Cardiac muscle cell (in vitro differentiated cells and primary cell): ENCODE results near the gene DAP3. TPM values are rescaled to one million over a fixed set of nuclear protein-coding genes. Genes with fewer than 3 reads are reported as not detected.
"Not testable (repeated sequence)": the region's sequence is repeated elsewhere in the genome, so short reads cannot be mapped to it uniquely, and the experiment has no call there.

Experiments
- DNase-seq, 2 donors: peaks; one replicate each; pipeline versions ENCODE4 v3.0.0 to v3.0.0-alpha.2; 2010 to 2017; ENCODE audit warnings: low read depth in 1 of 2, low spot score in 1 of 2
- H3K27ac ChIP-seq: fragments of 200-600 bp; sonication (generic); 2 replicates; pipeline ENCODE4 v1.5.1; 2016
- H3K27me3 ChIP-seq: fragments of 200-600 bp; sonication (generic); 2 replicates; pipeline ENCODE4 v1.6.0; 2016; ENCODE audit warnings: control low read depth
- H3K36me3 ChIP-seq: fragments of 200-600 bp; sonication (generic); 2 replicates; pipeline ENCODE4 v1.5.1; 2016; ENCODE audit warnings: control low read depth
- H3K4me1 ChIP-seq: fragments of 200-600 bp; sonication (generic); 2 replicates; pipeline ENCODE4 v1.8.1; 2017; ENCODE audit warnings: low read depth, mild to moderate bottlenecking, mixed run types
- H3K4me3 ChIP-seq: fragments of 200-600 bp; sonication (generic); 2 replicates; pipeline ENCODE4 v1.5.1; 2016; ENCODE audit warnings: mild to moderate bottlenecking
- H3K9me3 ChIP-seq: fragments of 200-600 bp; sonication (generic); 2 replicates; pipeline ENCODE4 v1.5.1; 2017; ENCODE audit warnings: low read depth, mild to moderate bottlenecking, control low read depth
- polyA plus RNA-seq: library from polyadenylated mRNA; unstranded; fragments of >200 nt; fragmentation: Nextera tagmentation; extraction: Ambion mirVana; gene quantifications from 2 replicates; pipeline ENCODE4 v1.2.1, GENCODE V29; 2016
- total RNA-seq: library from RNA; depleted of rRNA; stranded (reverse); fragments of >200 nt; gene quantifications from 2 replicates; pipeline ENCODE4 v1.2.3, GENCODE V29; 2016
- TF ChIP-seq, protein P1 (sequence below): IDR thresholded peaks from 2 replicates; pipeline ENCODE4 v1.5.1; 2012; ENCODE audit warnings: low read depth, mild to moderate bottlenecking, low read length

Gene DAP3
- total RNA-seq (91.2 and 104 TPM in 2 replicates), polyA plus RNA-seq (116 and 120 TPM in 2 replicates)

DNA sequence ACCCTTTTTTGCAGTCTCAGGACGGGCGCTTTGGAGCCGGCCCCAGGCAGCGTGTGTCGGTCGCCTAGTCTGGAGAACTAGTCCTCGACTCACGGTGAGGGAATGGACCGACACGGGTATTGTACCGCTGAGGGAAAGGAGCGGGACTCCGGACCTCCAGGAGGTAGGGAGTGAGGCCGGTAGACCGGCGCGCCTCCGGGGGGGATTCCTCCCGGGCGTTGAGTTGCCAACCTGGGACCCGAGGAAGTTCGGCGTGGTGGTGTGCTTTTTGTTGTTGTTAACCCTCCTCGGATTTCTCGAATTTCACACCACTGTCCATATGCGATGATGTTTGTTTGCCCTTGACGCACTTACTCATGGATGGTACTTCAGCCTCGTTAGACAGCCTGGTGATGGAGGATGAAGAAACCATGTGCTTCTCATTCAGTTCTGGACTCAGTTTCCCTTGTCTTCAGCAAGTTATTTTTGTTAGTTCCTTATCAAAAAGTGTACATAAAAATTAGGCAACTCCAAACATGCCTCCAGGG, at the start of gene DAP3:
TSS of gene DAP3 (plus strand) at position 11 of the 527 bp plus-strand sequence. CDS start 20,689 bp downstream, outside the sequence.
- not testable (repeated sequence) for H3K4me1 ChIP-seq, H3K36me3 ChIP-seq, DNase-seq, H3K9me3 ChIP-seq, H3K27me3 ChIP-seq
- Histone ChIP-seq H3K4me3 (peak within 1 kb of the TSS; percentile 95), H3K27ac (peak within 1 kb of the TSS; percentile 100)

- no peaks in the 10 kb centered on the region for H3K4me1 ChIP-seq
- peaks cover 2% of the 10 kb centered on the region for H3K9me3 ChIP-seq
- no peaks in the 10 kb centered on the region for H3K36me3 ChIP-seq
- no peak overlapping the region for H3K27ac ChIP-seq
- TF ChIP-seq, protein P1, sequence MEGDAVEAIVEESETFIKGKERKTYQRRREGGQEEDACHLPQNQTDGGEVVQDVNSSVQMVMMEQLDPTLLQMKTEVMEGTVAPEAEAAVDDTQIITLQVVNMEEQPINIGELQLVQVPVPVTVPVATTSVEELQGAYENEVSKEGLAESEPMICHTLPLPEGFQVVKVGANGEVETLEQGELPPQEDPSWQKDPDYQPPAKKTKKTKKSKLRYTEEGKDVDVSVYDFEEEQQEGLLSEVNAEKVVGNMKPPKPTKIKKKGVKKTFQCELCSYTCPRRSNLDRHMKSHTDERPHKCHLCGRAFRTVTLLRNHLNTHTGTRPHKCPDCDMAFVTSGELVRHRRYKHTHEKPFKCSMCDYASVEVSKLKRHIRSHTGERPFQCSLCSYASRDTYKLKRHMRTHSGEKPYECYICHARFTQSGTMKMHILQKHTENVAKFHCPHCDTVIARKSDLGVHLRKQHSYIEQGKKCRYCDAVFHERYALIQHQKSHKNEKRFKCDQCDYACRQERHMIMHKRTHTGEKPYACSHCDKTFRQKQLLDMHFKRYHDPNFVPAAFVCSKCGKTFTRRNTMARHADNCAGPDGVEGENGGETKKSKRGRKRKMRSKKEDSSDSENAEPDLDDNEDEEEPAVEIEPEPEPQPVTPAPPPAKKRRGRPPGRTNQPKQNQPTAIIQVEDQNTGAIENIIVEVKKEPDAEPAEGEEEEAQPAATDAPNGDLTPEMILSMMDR, result no peak
- no peak overlapping the region for H3K4me3 ChIP-seq
- no peak for DNase-seq
- no peaks in the 10 kb centered on the region for H3K27me3 ChIP-seq
These were observed 48.5 kb upstream of the DAP3 start for GRCh38 chr1:155640367-155640766.

GRCh38 chr1:155642559-155643180, 46.2 kb upstream of the DAP3 start:
- not testable (repeated sequence) for DNase-seq, H3K27ac ChIP-seq, H3K4me3 ChIP-seq, H3K4me1 ChIP-seq, H3K9me3 ChIP-seq, H3K36me3 ChIP-seq, H3K27me3 ChIP-seq

DNA sequence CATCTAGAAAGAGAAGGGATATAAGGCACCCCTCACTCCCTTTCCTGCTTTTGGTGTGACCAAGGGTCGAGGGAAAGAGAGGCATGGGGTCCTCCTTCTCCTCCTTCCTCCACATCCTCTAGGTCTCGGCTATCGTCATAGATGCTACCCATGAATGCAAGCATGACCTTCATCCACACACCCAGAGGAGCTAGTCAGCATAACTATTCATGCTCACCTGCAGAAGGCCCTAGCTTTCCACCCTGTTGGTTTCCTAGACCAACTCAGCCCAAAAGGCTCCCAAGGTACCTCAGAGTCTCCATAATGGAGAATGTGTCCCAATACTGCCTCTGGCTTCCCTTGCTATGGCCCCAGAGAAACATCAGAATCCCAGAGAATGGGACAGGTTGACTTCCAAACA, 45.7 kb upstream of the DAP3 start:
- no peaks in the 10 kb centered on the region for H3K36me3 ChIP-seq
- peaks cover 2% of the 10 kb centered on the region for H3K9me3 ChIP-seq
- DNase-seq, result no peak
- H3K27ac ChIP-seq, result no peak overlapping the region
- no peaks in the 10 kb centered on the region for H3K27me3 ChIP-seq
- H3K4me1 ChIP-seq, result no peaks in the 10 kb centered on the region
- no peak overlapping the region for H3K4me3 ChIP-seq
- TF ChIP-seq, protein P1, result no peak

- peak in 1 of 2 donors; percentile 66 for DNase-seq
- TF ChIP-seq, protein P1, result no peak
- Histone ChIP-seq H3K4me3 (no peak overlapping the region), H3K9me3 (peaks cover 2% of the 10 kb centered on the region), H3K27me3 (no peaks in the 10 kb centered on the region), H3K27ac (no peak overlapping the region), H3K4me1 (no peaks in the 10 kb centered on the region), H3K36me3 (no peaks in the 10 kb centered on the region)
These were observed 43.8 kb upstream of the DAP3 start for GRCh38 chr1:155645034-155645598.

GRCh38 chr1:155645648-155646047, 43.2 kb upstream of the DAP3 start:
- no peaks in the 10 kb centered on the region for H3K4me1 ChIP-seq
- no peaks in the 10 kb centered on the region for H3K27me3 ChIP-seq
- H3K9me3 ChIP-seq, result no peaks in the 10 kb centered on the region
- no peak overlapping the region for H3K4me3 ChIP-seq
- H3K27ac ChIP-seq, result no peak overlapping the region
- peak in 1 of 2 donors; percentile 52 for DNase-seq
- TF ChIP-seq, protein P1, result no peak
- H3K36me3 ChIP-seq, result no peaks in the 10 kb centered on the region
